Measurements from ENCODE around the gene GPSM3.

DNA sequence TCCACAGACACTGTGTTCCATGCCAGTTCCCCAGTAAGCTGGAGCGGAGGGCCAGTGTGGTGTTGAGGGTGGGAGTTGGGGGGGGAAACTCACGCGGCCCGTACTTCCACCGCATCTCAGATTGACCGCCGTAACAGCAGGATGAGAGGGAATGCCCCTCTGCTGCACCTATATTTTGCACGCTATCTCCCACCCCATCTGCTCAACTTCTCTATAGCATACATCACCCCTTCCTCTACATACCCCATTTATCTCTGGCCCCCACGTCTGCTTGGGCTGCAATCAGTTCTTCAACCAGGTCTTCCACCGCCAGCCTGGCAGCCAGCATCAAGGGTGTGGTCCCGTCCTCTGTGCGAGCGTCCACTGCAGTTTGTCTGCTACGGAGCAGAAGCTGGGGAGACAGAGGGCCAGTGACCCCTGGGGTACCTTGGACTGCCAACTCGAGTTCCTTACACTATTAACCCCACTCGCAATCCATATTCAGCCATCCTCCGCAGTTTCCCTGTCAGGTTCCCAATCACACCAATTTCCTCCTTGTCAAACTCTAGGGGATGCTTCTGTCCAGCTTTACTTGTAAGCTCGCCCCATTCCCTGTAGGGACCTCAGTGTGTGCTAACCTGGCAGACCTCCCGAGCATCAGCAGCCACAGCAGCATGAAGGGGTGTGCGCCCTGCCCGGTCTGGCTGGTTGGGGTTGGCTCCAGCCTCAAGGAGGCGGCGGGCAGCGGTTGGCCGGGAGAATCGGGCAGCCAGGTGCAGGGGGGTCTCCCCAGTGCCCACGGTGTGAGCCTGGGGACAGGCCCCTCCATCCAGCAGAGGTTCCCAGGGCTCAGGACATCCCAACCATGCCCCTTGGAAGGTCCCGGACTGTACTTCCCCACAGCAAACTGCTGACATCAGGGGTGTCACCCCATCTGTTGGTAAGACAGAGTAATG, 4.5 kb upstream of the GPSM3 start:
- TF ChIP-seq, protein P1, sequence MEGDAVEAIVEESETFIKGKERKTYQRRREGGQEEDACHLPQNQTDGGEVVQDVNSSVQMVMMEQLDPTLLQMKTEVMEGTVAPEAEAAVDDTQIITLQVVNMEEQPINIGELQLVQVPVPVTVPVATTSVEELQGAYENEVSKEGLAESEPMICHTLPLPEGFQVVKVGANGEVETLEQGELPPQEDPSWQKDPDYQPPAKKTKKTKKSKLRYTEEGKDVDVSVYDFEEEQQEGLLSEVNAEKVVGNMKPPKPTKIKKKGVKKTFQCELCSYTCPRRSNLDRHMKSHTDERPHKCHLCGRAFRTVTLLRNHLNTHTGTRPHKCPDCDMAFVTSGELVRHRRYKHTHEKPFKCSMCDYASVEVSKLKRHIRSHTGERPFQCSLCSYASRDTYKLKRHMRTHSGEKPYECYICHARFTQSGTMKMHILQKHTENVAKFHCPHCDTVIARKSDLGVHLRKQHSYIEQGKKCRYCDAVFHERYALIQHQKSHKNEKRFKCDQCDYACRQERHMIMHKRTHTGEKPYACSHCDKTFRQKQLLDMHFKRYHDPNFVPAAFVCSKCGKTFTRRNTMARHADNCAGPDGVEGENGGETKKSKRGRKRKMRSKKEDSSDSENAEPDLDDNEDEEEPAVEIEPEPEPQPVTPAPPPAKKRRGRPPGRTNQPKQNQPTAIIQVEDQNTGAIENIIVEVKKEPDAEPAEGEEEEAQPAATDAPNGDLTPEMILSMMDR (IDR thresholded peaks at IDR 0.05): no peak
- TF ChIP-seq POLR2A (IDR thresholded peaks at IDR 0.05): no peak
- no peak for TF ChIP-seq POLR2AphosphoS5 (IDR thresholded peaks at IDR 0.05)
